GM12878 (cell line): ENCODE results near the gene RBM26. TPM values are rescaled to one million over a fixed set of nuclear protein-coding genes. Genes with fewer than 3 reads are reported as not detected.

Source experiments
- ATAC-seq: fragments of 200-7000 bp; cut with Tn5 transposase; 3 replicates; pipeline ENCODE4 v1.9.1; 2020; ENCODE audit warnings: mild to moderate bottlenecking, moderate library complexity
- BruUV-seq: library from RNA; stranded (reverse); fragments of 400-500 nt; replicated peaks from 2 replicates; lab custom pipeline; 2021; lab: Mats Ljungman, UMichigan
- CTCF ChIA-PET: fragments of 300-600 bp; sonication (Branson Sonifier 250); formaldehyde crosslinking; extraction: SDS; loops from one replicate; lab custom pipeline; 2021; ENCODE audit warnings: inconsistent platforms; lab: Yijun Ruan, JAX
- POLR2A ChIA-PET: fragments of 350-600 bp; formaldehyde crosslinking; extraction: SDS; loops from one replicate; lab custom pipeline; 2021; ENCODE audit warnings: inconsistent platforms; lab: Charles Lee
- RAD21 ChIA-PET: fragments of 300-600 bp; sonication (Branson Sonifier 250); formaldehyde crosslinking; loops from one replicate; lab custom pipeline; 2023; ENCODE audit warnings: antibody characterized with exemption; ENCODE audit not compliant: unreplicated experiment; lab: Charles Lee
- SMC1A ChIA-PET: fragments of 300-600 bp; sonication (Branson Sonifier 250); formaldehyde crosslinking; loops from one replicate; lab custom pipeline; 2023; ENCODE audit not compliant: unreplicated experiment, uncharacterized antibody; lab: Charles Lee
- DNase-seq: peaks from one replicate; pipeline ENCODE4 v3.0.0-alpha.2; 2011; ENCODE audit warnings: low read depth, low spot score
- FAIRE-seq: peaks from 3 replicates; lab custom pipeline; 2011; peaks lifted over from hg19 to GRCh38; lab: Jason Lieb, UNC
- H2AFZ ChIP-seq: 2 replicates; pipeline ENCODE4 v1.6.0; 2011; ENCODE audit warnings: low read depth, low read length, control low read depth; ENCODE audit not compliant: control insufficient read depth
- H3K27ac ChIP-seq: 2 replicates; pipeline ENCODE4 v1.5.1; 2011; ENCODE audit warnings: control low read depth; ENCODE audit not compliant: control insufficient read depth, insufficient read depth
- H3K27me3 ChIP-seq, 2 experiments: replicated peaks in 1 of 2; 2 replicates each; pipeline versions ENCODE4 v1.6.0 to v1.6.1; 2011; ENCODE audit warnings: low read length in 1 of 2; ENCODE audit not compliant: control insufficient read depth in 2 of 2, insufficient read depth in 2 of 2
- H3K36me3 ChIP-seq, 2 experiments: 2 replicates each; pipeline ENCODE4 v1.5.1; 2011; ENCODE audit warnings: low read length in 1 of 2; ENCODE audit not compliant: control insufficient read depth in 2 of 2, insufficient read depth in 2 of 2
- H3K4me1 ChIP-seq: 2 replicates; pipeline ENCODE4 v1.6.1; 2011; ENCODE audit warnings: mild to moderate bottlenecking, low read length, moderate library complexity, mixed read lengths; ENCODE audit not compliant: control insufficient read depth, insufficient read depth
- H3K4me2 ChIP-seq: 2 replicates; pipeline ENCODE4 v1.6.0; 2011; ENCODE audit warnings: control low read depth; ENCODE audit not compliant: control insufficient read depth, insufficient read depth
- H3K4me3 ChIP-seq: fragments of 200-600 bp; sonication (generic); 2 replicates; pipeline ENCODE4 v1.5.1; 2016
- H3K79me2 ChIP-seq: 2 replicates; pipeline ENCODE4 v1.6.0; 2011; ENCODE audit warnings: low read length; ENCODE audit not compliant: control insufficient read depth, insufficient read depth
- H3K9ac ChIP-seq: 2 replicates; pipeline ENCODE4 v1.8.0; 2011; ENCODE audit warnings: low read length, control low read depth, mixed read lengths; ENCODE audit not compliant: control insufficient read depth, insufficient read depth
- H3K9me3 ChIP-seq: replicated peaks from 3 replicates; pipeline ENCODE4 v1.5.1; 2011; ENCODE audit warnings: mild to moderate bottlenecking, low read length; ENCODE audit not compliant: control insufficient read depth, insufficient read depth
- H4K20me1 ChIP-seq: 2 replicates; pipeline ENCODE4 v1.6.0; 2011; ENCODE audit not compliant: control insufficient read depth, insufficient read depth
- CREB1 ChIP-seq: IDR thresholded peaks from 2 replicates; pipeline ENCODE4 v1.6.1; 2012; ENCODE audit warnings: low read depth, mild to moderate bottlenecking, inconsistent platforms
- ETV6 ChIP-seq, 2 experiments: fragments of 450-650 bp in 1 of 2; IDR thresholded peaks in 1 of 2; conservative IDR thresholded peaks in 1 of 2; 2 replicates each; pipeline ENCODE4 v1.6.1; 2014; ENCODE audit warnings: antibody characterized with exemption in 1 of 2, borderline replicate concordance in 1 of 2, low read depth in 1 of 2, mild to moderate bottlenecking in 1 of 2, moderate library complexity in 1 of 2
- HCFC1 ChIP-seq: fragments of 150-350 bp; IDR thresholded peaks from 2 replicates; pipeline ENCODE4 v1.6.1; 2014; ENCODE audit warnings: low read length
- KDM1A ChIP-seq: fragments of 200-600 bp; sonication (generic); IDR thresholded peaks from 2 replicates; pipeline ENCODE4 v1.6.1; 2016; ENCODE audit warnings: borderline replicate concordance
- PAX8 ChIP-seq: fragments of 450-650 bp; IDR thresholded peaks from 2 replicates; pipeline ENCODE4 v1.6.1; 2017; ENCODE audit warnings: mild to moderate bottlenecking, moderate library complexity
- SMARCA5 ChIP-seq: fragments of 450-650 bp; IDR thresholded peaks from 2 replicates; pipeline ENCODE4 v1.6.1; 2017; ENCODE audit warnings: mild to moderate bottlenecking
- WGBS: methylation state at CpG from one replicate; pipeline ENCODE4 v1.1.6; 2016; ENCODE audit warnings: low lambda C conversion rate; ENCODE audit not compliant: insufficient replicate concordance, insufficient coverage; ENCODE audit errors: missing lambda C conversion rate; 5-methylcytosine and 5-hydroxymethylcytosine counted together
- in situ Hi-C: fragments of 300-500 bp; cut with MboI; formaldehyde crosslinking; loops from 9 replicates; pipeline ENCODE4 v1.14.3; 2018; ENCODE audit warnings: mixed read lengths
- intact Hi-C: fragments of 100-400 bp; cut with micrococcal nuclease; formaldehyde crosslinking; loops from one replicate; pipeline ENCODE4 v1.14.2; 2022; ENCODE audit not compliant: unreplicated experiment
- polyA plus RNA-seq, 11 experiments: library from polyadenylated mRNA; depleted of rRNA in 4 of 11; unstranded in 6 of 11; stranded (reverse) in 5 of 11; fragments of >200 nt; fragmentation: Nextera tagmentation in 4 of 11; fragmentation: Illumina TruSeq in 1 of 11; extraction: Ambion mirVana in 4 of 11; extraction: Trizol in 1 of 11; gene quantifications; 1 replicate in 1 of 11; 2 replicates in 10 of 11; pipeline versions ENCODE4 v1.2.1 to v1.2.3, GENCODE V29; 2011 to 2016; ENCODE audit warnings: inconsistent platforms in 2 of 11, missing spikeins in 2 of 11, low read depth in 1 of 11
- total RNA-seq, 4 experiments: library from RNA; depleted of rRNA in 3 of 4; stranded (reverse); fragments of >200 nt in 3 of 4; fragmentation: Illumina TruSeq in 1 of 4; extraction: Trizol in 1 of 4; gene quantifications; 2 replicates each; pipeline versions ENCODE4 v1.2.1 to v1.2.3, GENCODE V29; 2013 to 2021
- TF ChIP-seq, protein P1 (sequence below): IDR thresholded peaks from 2 replicates; pipeline ENCODE4 v1.6.1; 2012; ENCODE audit warnings: improper control_type of control experiment, low read depth, low read length; ENCODE audit not compliant: insufficient replicate concordance
- TF ChIP-seq, protein P2 (sequence below): fragments of 450-650 bp; IDR thresholded peaks from 2 replicates; pipeline ENCODE4 v1.6.1; 2016; ENCODE audit warnings: mild to moderate bottlenecking, moderate library complexity, borderline replicate concordance

RBM26 gene
- total and polyA plus RNA-seq, 10 of the 15 experiments (the other 5 are each of a cell fraction or from before 2014, with no cell fraction given), result 17.6 to 71.3 (median 38.9) TPM

DNA sequence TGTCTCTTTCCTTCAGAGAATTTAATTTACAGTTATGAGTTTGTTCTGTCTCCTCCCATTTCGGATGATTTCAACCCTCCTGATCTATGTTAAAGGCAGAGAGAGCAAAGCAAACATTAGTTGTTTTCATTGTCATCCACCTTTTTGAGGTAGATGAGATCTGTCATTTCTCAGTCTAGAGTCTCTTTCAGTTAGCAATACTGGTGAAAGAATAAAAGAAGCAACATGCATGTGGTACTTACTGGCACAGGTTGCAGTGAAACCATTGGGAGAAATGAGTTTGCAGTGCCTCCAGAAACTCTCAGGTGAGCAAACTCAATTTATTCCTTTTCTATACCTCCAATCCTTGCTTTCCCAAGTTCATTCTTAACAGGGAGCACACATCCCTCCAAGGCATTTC is 99.4 kb downstream of the RBM26 start:
- ChIA-PET POLR2A (no interaction called here), RAD21 (no interaction called here), SMC1A (no interaction called here), CTCF (no interaction called here)
- Histone ChIP-seq H3K27ac (no peak overlapping the region), H3K9ac (no peak overlapping the region), H3K27me3 (no peaks in the 10 kb centered on the region), H3K4me2 (no peak overlapping the region), H3K79me2 (no peaks in the 10 kb centered on the region), H3K4me1 (no peaks in the 10 kb centered on the region), H3K36me3 (no peaks in the 10 kb centered on the region), H3K4me3 (no peak overlapping the region), H2AFZ (no peak overlapping the region), H3K9me3 (no peaks in the 10 kb centered on the region), H4K20me1 (no peaks in the 10 kb centered on the region)
- no peak for TF ChIP-seq SMARCA5
- TF ChIP-seq ETV6 (conservative IDR thresholded peaks at IDR 0.05 in 1 of 2, IDR thresholded peaks at IDR 0.05 in 1 of 2; ENCODE audit: borderline replicate concordance in 1 of 2, low read depth in 1 of 2), result no peak
- TF ChIP-seq KDM1A, result no peak
- TF ChIP-seq PAX8, result no peak
- TF ChIP-seq CREB1, result no peak
- in situ Hi-C loops (no loop called here), intact Hi-C loops (no loop called here)
- no TSS peak for BruUV-seq
- 5% methylated on average over 1 of the region's 1 CpG for WGBS
- DNase-seq (no peak), FAIRE-seq (no peak), ATAC-seq (peak; percentile 16; the same call in 1 of the 3 replicates)

DNA sequence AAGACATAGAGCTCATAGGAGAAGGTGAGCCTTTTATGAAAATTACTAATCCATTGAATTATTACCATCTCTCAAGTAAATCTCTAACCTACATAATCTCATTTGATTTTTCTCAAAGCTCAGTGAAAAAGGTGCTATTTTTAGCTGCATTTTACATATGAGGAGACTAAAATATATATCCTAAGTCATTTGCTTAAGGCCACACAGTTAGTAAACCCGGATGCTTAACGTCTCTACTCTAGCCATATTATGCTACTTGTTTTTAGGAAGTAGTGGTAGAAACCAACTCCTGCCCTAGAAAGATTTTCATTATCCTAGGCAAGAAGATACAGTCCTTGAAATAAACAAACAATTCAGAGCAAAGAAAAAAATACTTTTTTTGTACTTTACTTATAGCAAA is 108.9 kb downstream of the RBM26 start:
- no peak for FAIRE-seq
- ChIA-PET POLR2A (interaction anchor here (0.5 kb wide), 1 partner anchor 326 kb away, joined by 3 read pairs; no protein-coding TSS in a partner anchor), RAD21 (no interaction called here), CTCF (no interaction called here), SMC1A (interaction anchor here (1.2 kb wide), 1 partner anchor 105 kb away, joined by 3 read pairs; no protein-coding TSS in a partner anchor)
- H3K4me3 ChIP-seq, result no peak overlapping the region
- DNase-seq, result no peak
- no peak overlapping the region for H3K4me2 ChIP-seq
- H3K79me2 ChIP-seq, result no peaks in the 10 kb centered on the region
- H4K20me1 ChIP-seq, result no peaks in the 10 kb centered on the region
- no peaks in the 10 kb centered on the region for H3K27me3 ChIP-seq
- BruUV-seq, result no TSS peak
- intact Hi-C loops (no loop called here), in situ Hi-C loops (no loop called here)
- no peak overlapping the region for H2AFZ ChIP-seq
- H3K27ac ChIP-seq, result no peak overlapping the region
- no peaks in the 10 kb centered on the region for H3K36me3 ChIP-seq
- no peak for ATAC-seq
- WGBS, result 4% methylated on average over 2 of the region's 2 CpGs
- H3K4me1 ChIP-seq, result no peaks in the 10 kb centered on the region
- H3K9me3 ChIP-seq, result no peaks in the 10 kb centered on the region; the same call in 2 of the 3 replicates
- no peak overlapping the region for H3K9ac ChIP-seq
- TF ChIP-seq, protein P1, sequence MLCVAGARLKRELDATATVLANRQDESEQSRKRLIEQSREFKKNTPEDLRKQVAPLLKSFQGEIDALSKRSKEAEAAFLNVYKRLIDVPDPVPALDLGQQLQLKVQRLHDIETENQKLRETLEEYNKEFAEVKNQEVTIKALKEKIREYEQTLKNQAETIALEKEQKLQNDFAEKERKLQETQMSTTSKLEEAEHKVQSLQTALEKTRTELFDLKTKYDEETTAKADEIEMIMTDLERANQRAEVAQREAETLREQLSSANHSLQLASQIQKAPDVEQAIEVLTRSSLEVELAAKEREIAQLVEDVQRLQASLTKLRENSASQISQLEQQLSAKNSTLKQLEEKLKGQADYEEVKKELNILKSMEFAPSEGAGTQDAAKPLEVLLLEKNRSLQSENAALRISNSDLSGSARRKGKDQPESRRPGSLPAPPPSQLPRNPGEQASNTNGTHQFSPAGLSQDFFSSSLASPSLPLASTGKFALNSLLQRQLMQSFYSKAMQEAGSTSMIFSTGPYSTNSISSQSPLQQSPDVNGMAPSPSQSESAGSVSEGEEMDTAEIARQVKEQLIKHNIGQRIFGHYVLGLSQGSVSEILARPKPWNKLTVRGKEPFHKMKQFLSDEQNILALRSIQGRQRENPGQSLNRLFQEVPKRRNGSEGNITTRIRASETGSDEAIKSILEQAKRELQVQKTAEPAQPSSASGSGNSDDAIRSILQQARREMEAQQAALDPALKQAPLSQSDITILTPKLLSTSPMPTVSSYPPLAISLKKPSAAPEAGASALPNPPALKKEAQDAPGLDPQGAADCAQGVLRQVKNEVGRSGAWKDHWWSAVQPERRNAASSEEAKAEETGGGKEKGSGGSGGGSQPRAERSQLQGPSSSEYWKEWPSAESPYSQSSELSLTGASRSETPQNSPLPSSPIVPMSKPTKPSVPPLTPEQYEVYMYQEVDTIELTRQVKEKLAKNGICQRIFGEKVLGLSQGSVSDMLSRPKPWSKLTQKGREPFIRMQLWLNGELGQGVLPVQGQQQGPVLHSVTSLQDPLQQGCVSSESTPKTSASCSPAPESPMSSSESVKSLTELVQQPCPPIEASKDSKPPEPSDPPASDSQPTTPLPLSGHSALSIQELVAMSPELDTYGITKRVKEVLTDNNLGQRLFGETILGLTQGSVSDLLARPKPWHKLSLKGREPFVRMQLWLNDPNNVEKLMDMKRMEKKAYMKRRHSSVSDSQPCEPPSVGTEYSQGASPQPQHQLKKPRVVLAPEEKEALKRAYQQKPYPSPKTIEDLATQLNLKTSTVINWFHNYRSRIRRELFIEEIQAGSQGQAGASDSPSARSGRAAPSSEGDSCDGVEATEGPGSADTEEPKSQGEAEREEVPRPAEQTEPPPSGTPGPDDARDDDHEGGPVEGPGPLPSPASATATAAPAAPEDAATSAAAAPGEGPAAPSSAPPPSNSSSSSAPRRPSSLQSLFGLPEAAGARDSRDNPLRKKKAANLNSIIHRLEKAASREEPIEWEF, result no peak
- TF ChIP-seq, protein P2, sequence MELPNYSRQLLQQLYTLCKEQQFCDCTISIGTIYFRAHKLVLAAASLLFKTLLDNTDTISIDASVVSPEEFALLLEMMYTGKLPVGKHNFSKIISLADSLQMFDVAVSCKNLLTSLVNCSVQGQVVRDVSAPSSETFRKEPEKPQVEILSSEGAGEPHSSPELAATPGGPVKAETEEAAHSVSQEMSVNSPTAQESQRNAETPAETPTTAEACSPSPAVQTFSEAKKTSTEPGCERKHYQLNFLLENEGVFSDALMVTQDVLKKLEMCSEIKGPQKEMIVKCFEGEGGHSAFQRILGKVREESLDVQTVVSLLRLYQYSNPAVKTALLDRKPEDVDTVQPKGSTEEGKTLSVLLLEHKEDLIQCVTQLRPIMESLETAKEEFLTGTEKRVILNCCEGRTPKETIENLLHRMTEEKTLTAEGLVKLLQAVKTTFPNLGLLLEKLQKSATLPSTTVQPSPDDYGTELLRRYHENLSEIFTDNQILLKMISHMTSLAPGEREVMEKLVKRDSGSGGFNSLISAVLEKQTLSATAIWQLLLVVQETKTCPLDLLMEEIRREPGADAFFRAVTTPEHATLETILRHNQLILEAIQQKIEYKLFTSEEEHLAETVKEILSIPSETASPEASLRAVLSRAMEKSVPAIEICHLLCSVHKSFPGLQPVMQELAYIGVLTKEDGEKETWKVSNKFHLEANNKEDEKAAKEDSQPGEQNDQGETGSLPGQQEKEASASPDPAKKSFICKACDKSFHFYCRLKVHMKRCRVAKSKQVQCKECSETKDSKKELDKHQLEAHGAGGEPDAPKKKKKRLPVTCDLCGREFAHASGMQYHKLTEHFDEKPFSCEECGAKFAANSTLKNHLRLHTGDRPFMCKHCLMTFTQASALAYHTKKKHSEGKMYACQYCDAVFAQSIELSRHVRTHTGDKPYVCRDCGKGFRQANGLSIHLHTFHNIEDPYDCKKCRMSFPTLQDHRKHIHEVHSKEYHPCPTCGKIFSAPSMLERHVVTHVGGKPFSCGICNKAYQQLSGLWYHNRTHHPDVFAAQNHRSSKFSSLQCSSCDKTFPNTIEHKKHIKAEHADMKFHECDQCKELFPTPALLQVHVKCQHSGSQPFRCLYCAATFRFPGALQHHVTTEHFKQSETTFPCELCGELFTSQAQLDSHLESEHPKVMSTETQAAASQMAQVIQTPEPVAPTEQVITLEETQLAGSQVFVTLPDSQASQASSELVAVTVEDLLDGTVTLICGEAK, result no peak
- no peak for TF ChIP-seq HCFC1
